Measurements from ENCODE around the gene NPIPB8.
"Not testable (repeated sequence)": the region's sequence is repeated elsewhere in the genome, so short reads cannot be mapped to it uniquely, and the experiment has no call there.

NPIPB8 gene

DNA sequence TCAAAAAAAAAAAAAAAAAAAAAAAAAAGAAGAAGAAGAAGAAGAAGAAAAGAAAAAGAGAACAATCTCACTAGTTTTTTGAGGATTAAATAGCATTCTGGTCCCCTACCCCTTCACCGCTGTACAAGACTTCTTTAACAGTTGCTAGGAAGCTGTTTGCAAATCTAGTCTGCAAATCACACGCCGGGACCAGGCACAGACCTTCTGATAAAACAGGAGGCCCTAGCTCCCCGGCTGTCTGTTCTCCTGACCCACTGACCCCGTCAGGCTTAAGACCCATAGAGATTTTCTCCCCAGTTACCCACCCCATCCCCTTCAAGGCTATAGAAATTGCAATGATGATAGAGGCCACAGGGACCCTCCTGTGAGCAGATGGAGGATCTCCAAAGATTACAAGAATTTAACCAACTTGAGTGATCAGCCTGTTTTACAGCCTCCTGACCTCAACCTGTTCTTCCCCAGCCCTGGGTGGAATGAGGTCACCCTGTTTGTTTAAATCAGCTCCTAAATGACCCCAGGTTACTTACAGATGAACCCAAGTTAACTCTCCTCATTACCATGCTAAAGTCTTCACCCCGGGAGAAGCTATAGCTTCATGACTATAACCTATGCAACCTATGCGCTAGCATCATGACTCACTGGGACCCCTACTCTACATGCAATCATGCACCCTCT, 16.2 kb upstream of the NPIPB8 start:
- H3K4me3 ChIP-seq (ENCODE audit: severe bottlenecking): no peak overlapping the region
- H3K36me3 ChIP-seq (ENCODE audit: low read depth): peaks cover 9% of the 10 kb centered on the region; the same call in 1 of the 2 replicates
- DNase-seq (ENCODE audit: low spot score): no peak
- H3K4me1 ChIP-seq (ENCODE audit: insufficient read depth, poor library complexity, severe bottlenecking): no peaks in the 10 kb centered on the region
- TF ChIP-seq, protein P1, sequence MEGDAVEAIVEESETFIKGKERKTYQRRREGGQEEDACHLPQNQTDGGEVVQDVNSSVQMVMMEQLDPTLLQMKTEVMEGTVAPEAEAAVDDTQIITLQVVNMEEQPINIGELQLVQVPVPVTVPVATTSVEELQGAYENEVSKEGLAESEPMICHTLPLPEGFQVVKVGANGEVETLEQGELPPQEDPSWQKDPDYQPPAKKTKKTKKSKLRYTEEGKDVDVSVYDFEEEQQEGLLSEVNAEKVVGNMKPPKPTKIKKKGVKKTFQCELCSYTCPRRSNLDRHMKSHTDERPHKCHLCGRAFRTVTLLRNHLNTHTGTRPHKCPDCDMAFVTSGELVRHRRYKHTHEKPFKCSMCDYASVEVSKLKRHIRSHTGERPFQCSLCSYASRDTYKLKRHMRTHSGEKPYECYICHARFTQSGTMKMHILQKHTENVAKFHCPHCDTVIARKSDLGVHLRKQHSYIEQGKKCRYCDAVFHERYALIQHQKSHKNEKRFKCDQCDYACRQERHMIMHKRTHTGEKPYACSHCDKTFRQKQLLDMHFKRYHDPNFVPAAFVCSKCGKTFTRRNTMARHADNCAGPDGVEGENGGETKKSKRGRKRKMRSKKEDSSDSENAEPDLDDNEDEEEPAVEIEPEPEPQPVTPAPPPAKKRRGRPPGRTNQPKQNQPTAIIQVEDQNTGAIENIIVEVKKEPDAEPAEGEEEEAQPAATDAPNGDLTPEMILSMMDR (IDR thresholded peaks at IDR 0.05; ENCODE audit: poor library complexity, severe bottlenecking): no peak
- no peaks in the 10 kb centered on the region for H3K9me3 ChIP-seq (ENCODE audit: severe bottlenecking)
- no peak for ATAC-seq (ENCODE audit: low read depth)
- H3K27ac ChIP-seq (ENCODE audit: poor library complexity, severe bottlenecking): no peak overlapping the region
- H3K27me3 ChIP-seq (ENCODE audit: insufficient read depth, poor library complexity, severe bottlenecking): no peaks in the 10 kb centered on the region

DNA sequence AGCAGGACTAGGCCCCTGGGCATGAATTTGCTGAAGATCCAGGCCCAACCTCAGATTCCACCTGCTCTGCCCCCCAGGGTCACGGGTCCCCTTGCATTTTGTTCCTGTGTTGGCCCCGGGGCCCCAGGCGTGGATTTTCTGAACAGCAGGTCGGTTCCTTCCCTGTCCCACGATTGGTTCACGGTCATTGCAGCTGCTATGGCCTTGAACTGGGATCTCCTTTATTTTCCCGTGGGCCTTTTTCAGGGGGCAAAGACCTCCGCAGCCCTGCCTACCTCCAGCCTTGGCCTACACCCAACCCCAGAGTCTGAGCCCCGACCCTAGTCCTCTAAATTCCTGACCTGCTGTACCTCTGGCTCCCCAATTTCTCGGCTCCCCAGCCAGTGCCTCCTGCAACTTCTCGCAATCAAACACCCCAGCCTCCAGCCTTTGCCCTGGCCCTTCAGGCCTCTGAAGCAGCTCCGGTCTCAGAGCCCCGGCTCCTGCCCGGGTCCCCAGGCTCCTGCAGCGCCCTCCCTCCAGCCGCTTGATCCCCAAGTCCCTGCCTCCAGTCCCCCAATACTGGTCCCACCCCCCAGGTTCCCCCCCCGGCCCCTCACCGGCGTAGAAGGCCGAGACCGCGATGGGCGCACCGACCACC, 15.2 kb upstream of the NPIPB8 start:
- DNase-seq (ENCODE audit: low spot score); H3K27me3 ChIP-seq (ENCODE audit: insufficient read depth, poor library complexity, severe bottlenecking); H3K4me1 ChIP-seq (ENCODE audit: insufficient read depth, poor library complexity, severe bottlenecking); H3K36me3 ChIP-seq (ENCODE audit: low read depth); H3K9me3 ChIP-seq (ENCODE audit: severe bottlenecking): not testable (repeated sequence)
- Histone ChIP-seq H3K27ac (ENCODE audit: poor library complexity, severe bottlenecking) (peak overlapping the region; percentile 39), H3K4me3 (ENCODE audit: severe bottlenecking) (peak overlapping the region; percentile 37)
- peak; percentile 48 for ATAC-seq (ENCODE audit: low read depth)

DNA sequence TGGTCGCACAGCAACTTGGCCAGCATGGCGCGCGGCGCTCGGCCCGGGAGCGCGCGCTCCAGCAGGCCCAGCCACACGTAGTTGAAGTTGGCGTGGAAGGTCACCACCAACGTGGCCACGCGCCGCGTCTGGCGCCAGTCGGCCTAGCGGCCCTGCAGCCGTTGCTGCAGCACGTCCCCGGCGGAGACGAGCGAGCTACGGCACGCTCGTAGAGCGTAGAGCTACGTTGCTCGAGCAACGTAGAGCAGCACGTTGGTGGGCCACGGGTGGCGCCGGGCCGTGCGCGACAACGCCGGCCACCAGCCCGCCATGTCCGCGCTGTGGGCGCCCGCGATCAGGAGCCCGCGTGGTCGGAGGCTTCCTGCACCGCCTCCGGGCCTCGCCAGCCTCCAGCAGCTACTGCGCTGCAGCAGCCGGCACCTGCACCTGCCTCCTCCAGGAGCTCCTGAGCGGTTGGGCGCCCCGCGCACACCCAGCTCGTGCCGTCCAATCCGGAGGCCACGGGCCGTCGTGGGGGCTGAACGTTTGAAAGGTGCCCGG, 14.6 kb upstream of the NPIPB8 start:
- H3K4me1 ChIP-seq (ENCODE audit: insufficient read depth, poor library complexity, severe bottlenecking): no peaks in the 10 kb centered on the region
- H3K27ac ChIP-seq (ENCODE audit: poor library complexity, severe bottlenecking): peak overlapping the region; percentile 39
- ATAC-seq (ENCODE audit: low read depth): peak; percentile 97
- peak overlapping the region; percentile 37 for H3K4me3 ChIP-seq (ENCODE audit: severe bottlenecking)
- peak; percentile 81 for DNase-seq (ENCODE audit: low spot score)
- TF ChIP-seq, protein P1 (IDR thresholded peaks at IDR 0.05; ENCODE audit: poor library complexity, severe bottlenecking): no peak
- no peaks in the 10 kb centered on the region for H3K9me3 ChIP-seq (ENCODE audit: severe bottlenecking)
- no peaks in the 10 kb centered on the region for H3K27me3 ChIP-seq (ENCODE audit: insufficient read depth, poor library complexity, severe bottlenecking)
- 0 out of 2 replicates have a peak, but pooled peaks cover 9% of the 10 kb centered on the region for H3K36me3 ChIP-seq (ENCODE audit: low read depth)

DNA sequence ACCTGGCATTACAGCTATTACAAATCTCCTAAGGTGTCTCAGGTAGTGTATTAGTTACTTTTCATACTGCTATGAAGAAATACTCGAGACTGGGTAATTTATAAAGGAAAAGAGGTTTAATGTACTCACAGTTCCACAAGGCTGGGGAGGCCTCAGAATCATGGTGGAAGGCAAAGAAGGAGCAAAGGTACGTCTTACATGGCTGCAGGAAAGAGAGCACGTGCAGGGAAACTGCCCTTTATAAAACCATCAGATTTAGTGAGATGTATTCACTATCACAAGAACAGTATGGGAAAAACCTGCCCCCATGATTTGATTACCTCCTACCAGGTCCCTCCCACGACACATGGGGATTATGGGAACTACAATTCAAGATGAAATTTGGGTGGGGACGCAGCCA, 7.0 kb upstream of the NPIPB8 start:
- DNase-seq (ENCODE audit: low spot score); H3K27ac ChIP-seq (ENCODE audit: poor library complexity, severe bottlenecking); H3K27me3 ChIP-seq (ENCODE audit: insufficient read depth, poor library complexity, severe bottlenecking); H3K4me3 ChIP-seq (ENCODE audit: severe bottlenecking); H3K36me3 ChIP-seq (ENCODE audit: low read depth); H3K9me3 ChIP-seq (ENCODE audit: severe bottlenecking); ATAC-seq (ENCODE audit: low read depth): not testable (repeated sequence)
- H3K4me1 ChIP-seq (ENCODE audit: insufficient read depth, poor library complexity, severe bottlenecking): peaks cover 12% of the 10 kb centered on the region

DNA sequence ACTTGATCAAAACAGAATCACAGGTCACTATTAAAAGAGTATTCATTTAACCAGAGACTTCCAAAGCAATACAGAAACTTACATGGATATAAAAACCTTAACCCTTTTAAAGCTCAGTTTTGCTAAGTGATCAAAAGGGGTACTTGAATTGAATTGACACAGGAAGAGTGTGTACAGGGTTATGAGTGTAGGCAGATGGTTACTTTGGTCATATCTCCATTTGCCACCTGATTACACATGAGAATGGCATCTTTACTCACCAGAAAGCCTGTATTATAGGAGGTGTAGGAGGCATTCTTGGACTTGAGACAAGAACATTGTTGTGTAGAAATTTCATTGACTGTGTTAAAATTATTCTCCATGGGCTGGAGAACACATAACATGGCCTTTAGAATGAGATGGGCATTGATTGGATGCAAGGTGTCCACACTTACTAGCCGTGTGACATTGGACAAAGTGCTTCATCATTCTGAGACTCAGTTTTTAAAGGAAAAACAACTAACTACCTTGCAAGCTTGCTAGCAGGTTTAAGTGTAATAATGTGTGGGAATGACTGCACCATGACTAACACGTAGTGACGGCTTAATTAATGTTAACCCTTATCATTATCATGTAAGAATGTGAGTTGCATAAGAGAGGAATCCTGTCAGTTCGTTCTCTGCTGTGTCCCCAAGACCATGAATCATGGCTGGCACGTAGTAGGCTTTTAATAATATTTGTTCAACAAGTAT, 1.6 kb upstream of the NPIPB8 start:
- DNase-seq (ENCODE audit: low spot score); H3K9me3 ChIP-seq (ENCODE audit: severe bottlenecking); H3K4me3 ChIP-seq (ENCODE audit: severe bottlenecking); H3K27me3 ChIP-seq (ENCODE audit: insufficient read depth, poor library complexity, severe bottlenecking); ATAC-seq (ENCODE audit: low read depth); H3K36me3 ChIP-seq (ENCODE audit: low read depth): not testable (repeated sequence)
- peaks cover 27% of the 10 kb centered on the region for H3K4me1 ChIP-seq (ENCODE audit: insufficient read depth, poor library complexity, severe bottlenecking)
- H3K27ac ChIP-seq (ENCODE audit: poor library complexity, severe bottlenecking): peak overlapping the region; percentile 93

DNA sequence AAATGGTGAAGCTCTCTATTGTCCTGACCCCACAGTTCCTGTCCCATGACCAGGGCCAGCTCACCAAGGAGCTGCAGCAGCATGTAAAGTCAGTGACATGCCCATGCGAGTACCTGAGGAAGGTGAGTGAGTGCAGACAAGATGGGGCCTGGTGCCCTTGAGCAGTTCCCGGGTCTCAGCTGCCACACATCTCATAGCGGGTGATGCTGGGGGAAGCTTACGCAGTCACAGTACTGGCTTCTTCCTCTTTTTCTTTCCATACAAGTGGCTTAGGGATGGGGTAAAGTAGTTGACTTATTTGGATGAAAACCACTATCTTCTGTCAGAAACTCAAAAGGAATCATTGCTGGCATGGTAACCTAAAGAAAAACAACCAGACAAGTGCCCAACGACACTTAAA, 494 bp downstream of the NPIPB8 start:
- H3K36me3 ChIP-seq (ENCODE audit: low read depth); H3K9me3 ChIP-seq (ENCODE audit: severe bottlenecking); DNase-seq (ENCODE audit: low spot score); ATAC-seq (ENCODE audit: low read depth); H3K4me3 ChIP-seq (ENCODE audit: severe bottlenecking); H3K27me3 ChIP-seq (ENCODE audit: insufficient read depth, poor library complexity, severe bottlenecking): not testable (repeated sequence)
- H3K27ac ChIP-seq (ENCODE audit: poor library complexity, severe bottlenecking): peak overlapping the region; percentile 93
- peaks cover 27% of the 10 kb centered on the region for H3K4me1 ChIP-seq (ENCODE audit: insufficient read depth, poor library complexity, severe bottlenecking)

DNA sequence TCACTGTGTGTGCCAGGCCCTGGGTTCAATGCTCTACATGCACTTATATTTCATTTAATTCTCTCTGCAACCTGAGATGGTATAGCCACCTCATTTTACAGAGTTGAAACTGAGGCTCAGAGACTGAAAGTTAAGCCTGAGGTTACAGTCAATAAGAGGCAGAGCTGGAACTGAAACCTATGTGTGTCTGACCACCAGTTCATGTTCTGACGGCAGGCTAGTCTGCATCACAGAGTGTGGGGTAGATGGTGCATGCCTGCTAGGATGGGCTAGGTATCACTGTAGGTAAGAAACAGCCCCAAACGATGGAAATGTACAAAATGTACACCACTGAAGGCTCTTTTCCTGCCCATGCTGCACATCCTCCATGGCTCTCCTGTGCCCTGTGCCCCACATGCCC, 2.1 kb downstream of the NPIPB8 start:
- not testable (repeated sequence) for H3K36me3 ChIP-seq (ENCODE audit: low read depth)

DNA sequence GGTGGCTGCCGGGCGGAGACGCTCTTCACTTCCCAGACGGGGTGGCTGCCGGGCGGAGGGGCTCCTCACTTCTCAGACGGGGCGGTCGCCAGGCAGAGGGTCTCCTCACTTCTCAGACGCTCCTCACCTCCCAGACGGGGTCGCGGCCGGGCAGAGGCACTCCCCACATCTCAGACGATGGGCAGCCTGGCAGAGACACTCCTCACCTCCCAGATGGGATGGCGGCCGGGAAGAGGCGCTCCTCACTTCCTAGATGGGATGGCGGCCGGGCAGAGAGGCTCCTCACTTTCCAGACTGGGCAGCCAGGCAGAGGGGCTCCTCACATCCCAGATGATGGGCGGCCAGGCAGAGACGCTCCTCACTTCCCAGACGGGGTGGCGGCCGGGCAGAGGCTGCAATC, 28.4 kb downstream of the NPIPB8 start:
- not testable (repeated sequence) for H3K4me1 ChIP-seq (ENCODE audit: insufficient read depth, poor library complexity, severe bottlenecking); DNase-seq (ENCODE audit: low spot score); H3K9me3 ChIP-seq (ENCODE audit: severe bottlenecking); H3K27ac ChIP-seq (ENCODE audit: poor library complexity, severe bottlenecking); ATAC-seq (ENCODE audit: low read depth); H3K36me3 ChIP-seq (ENCODE audit: low read depth); H3K27me3 ChIP-seq (ENCODE audit: insufficient read depth, poor library complexity, severe bottlenecking); H3K4me3 ChIP-seq (ENCODE audit: severe bottlenecking)

More for the DNA sequence above, 2.1 kb downstream of the NPIPB8 start:
- not testable (repeated sequence) for H3K27ac ChIP-seq (ENCODE audit: poor library complexity, severe bottlenecking); DNase-seq (ENCODE audit: low spot score); ATAC-seq (ENCODE audit: low read depth); H3K9me3 ChIP-seq (ENCODE audit: severe bottlenecking); H3K27me3 ChIP-seq (ENCODE audit: insufficient read depth, poor library complexity, severe bottlenecking); H3K4me3 ChIP-seq (ENCODE audit: severe bottlenecking)
- H3K4me1 ChIP-seq (ENCODE audit: insufficient read depth, poor library complexity, severe bottlenecking): peaks cover 25% of the 10 kb centered on the region

DNA sequence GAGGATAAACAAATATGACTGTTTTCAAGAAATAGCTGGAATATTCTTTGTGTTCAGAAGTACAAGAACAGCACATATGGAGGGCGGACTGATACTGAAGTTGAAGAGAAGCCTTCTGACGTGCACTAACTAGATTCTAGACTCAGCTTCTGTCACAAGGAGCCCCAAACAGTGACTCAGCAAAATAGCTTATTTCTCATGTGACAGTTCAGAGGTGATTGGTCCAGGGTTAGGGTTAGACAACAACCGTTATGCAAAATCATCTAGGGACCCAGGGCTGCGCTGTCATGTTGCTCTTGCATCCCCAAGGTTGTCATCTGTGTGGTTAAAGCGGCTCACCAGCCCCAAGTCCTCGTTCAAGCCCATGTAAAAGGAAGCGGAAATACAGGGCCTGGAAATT, 29.6 kb downstream of the NPIPB8 start:
- H3K4me3 ChIP-seq (ENCODE audit: severe bottlenecking); ATAC-seq (ENCODE audit: low read depth); H3K27ac ChIP-seq (ENCODE audit: poor library complexity, severe bottlenecking); H3K4me1 ChIP-seq (ENCODE audit: insufficient read depth, poor library complexity, severe bottlenecking); DNase-seq (ENCODE audit: low spot score); H3K36me3 ChIP-seq (ENCODE audit: low read depth); H3K9me3 ChIP-seq (ENCODE audit: severe bottlenecking); H3K27me3 ChIP-seq (ENCODE audit: insufficient read depth, poor library complexity, severe bottlenecking): not testable (repeated sequence)
